HepG2 (cell line): ENCODE measurements around the gene PLCB2. TPM values are rescaled to one million over a fixed set of nuclear protein-coding genes. Genes with fewer than 3 reads are reported as not detected.

ENCODE experiments used
- ATAC-seq: fragments of 200-7000 bp; cut with Tn5 transposase; 3 replicates; pipeline ENCODE4 v1.9.1; 2020; ENCODE audit warnings: mild to moderate bottlenecking, moderate library complexity
- BruUV-seq: library from RNA; stranded (reverse); fragments of 400-500 nt; replicated peaks from 2 replicates; lab custom pipeline; 2021; lab: Mats Ljungman, UMichigan
- CTCF ChIA-PET: fragments of 300-600 bp; formaldehyde crosslinking; extraction: SDS; loops from one replicate; lab custom pipeline; 2021; ENCODE audit warnings: low total read pairs, inconsistent platforms, low intra/inter-chr PET ratio; lab: Yijun Ruan, JAX
- POLR2A ChIA-PET: fragments of 350-600 bp; sonication (Branson Sonifier 250); formaldehyde crosslinking; loops from one replicate; lab custom pipeline; 2020; ENCODE audit warnings: antibody characterized with exemption, inconsistent platforms; lab: Yijun Ruan, JAX
- DNase-seq: peaks from one replicate; pipeline ENCODE4 v3.0.0-alpha.2; 2015; ENCODE audit warnings: low spot score
- FAIRE-seq: peaks from 3 replicates; lab custom pipeline; 2011; peaks lifted over from hg19 to GRCh38; lab: Jason Lieb, UNC
- H2AFZ ChIP-seq: one replicate; pipeline ENCODE4 v1.6.1; 2011; ENCODE audit warnings: low read length, inconsistent platforms
- H3K27ac ChIP-seq: fragments of 300-600 bp; 3 replicates; pipeline ENCODE4 v1.8.0; 2011; ENCODE audit warnings: mixed run types, mild to moderate bottlenecking, mixed read lengths, low read length, inconsistent platforms; ENCODE audit not compliant: insufficient read depth; ENCODE audit errors: extremely low read length
- H3K27me3 ChIP-seq, 2 experiments: fragments of 200-600 bp in 1 of 2; 2 replicates in 1 of 2; 3 replicates in 1 of 2; pipeline versions ENCODE4 v1.6.0 to v1.8.0; 2011; ENCODE audit warnings: low read length in 2 of 2, mild to moderate bottlenecking in 2 of 2, moderate library complexity in 2 of 2, inconsistent platforms in 1 of 2; ENCODE audit not compliant: insufficient read depth in 2 of 2, control insufficient read depth in 1 of 2
- H3K36me3 ChIP-seq, 2 experiments: fragments of 200-600 bp in 1 of 2; replicated peaks in 1 of 2; 2 replicates in 1 of 2; 3 replicates in 1 of 2; pipeline versions ENCODE4 v1.5.1 to v1.8.0; 2011; ENCODE audit warnings: low read length in 2 of 2, inconsistent platforms in 1 of 2; ENCODE audit not compliant: insufficient read depth in 2 of 2, control insufficient read depth in 1 of 2
- H3K4me1 ChIP-seq: 2 replicates; pipeline ENCODE4 v1.5.1; 2012; ENCODE audit warnings: low read length, inconsistent platforms; ENCODE audit not compliant: insufficient read depth
- H3K4me2 ChIP-seq: 2 replicates; pipeline ENCODE4 v1.6.0; 2011; ENCODE audit warnings: low read depth, low read length, inconsistent platforms
- H3K4me3 ChIP-seq, 3 experiments: fragments of 200-600 bp in 1 of 3; sonication (generic), shearing (Covaris generic) in 1 of 3; replicated peaks in 1 of 3; 2 replicates each; pipeline ENCODE4 v1.5.1; 2011 to 2016; ENCODE audit warnings: low read length in 3 of 3, inconsistent platforms in 2 of 3, low read depth in 2 of 3, mild to moderate bottlenecking in 2 of 3, control low read depth in 1 of 3, mixed read lengths in 1 of 3; ENCODE audit not compliant: insufficient read depth in 1 of 3
- H3K79me2 ChIP-seq: one replicate; pipeline ENCODE4 v1.6.1; 2011; ENCODE audit warnings: low read length, inconsistent platforms; ENCODE audit not compliant: insufficient read depth
- H3K9ac ChIP-seq: 2 replicates; pipeline ENCODE4 v1.6.0; 2011; ENCODE audit warnings: mild to moderate bottlenecking, low read depth, low read length, inconsistent platforms; ENCODE audit not compliant: insufficient read depth
- H3K9me3 ChIP-seq: 2 replicates; pipeline ENCODE4 v1.5.1; 2012; ENCODE audit warnings: mild to moderate bottlenecking, low read length
- H4K20me1 ChIP-seq: 2 replicates; pipeline ENCODE4 v1.6.0; 2011; ENCODE audit warnings: inconsistent platforms, mild to moderate bottlenecking, low read length, moderate library complexity; ENCODE audit not compliant: insufficient read depth
- ATF5 ChIP-seq: sonication (generic); formaldehyde crosslinking; IDR thresholded peaks from 2 replicates; pipeline ENCODE4 v1.4.0; 2020; ENCODE audit warnings: mild to moderate bottlenecking, low read depth, missing genetic modification reagents
- CEBPZ ChIP-seq: IDR thresholded peaks from 2 replicates; pipeline ENCODE4 v1.6.1; 2012; ENCODE audit warnings: low read length, improper control_type of control experiment
- ELF1 ChIP-seq: sonication (generic); formaldehyde crosslinking; IDR thresholded peaks from 2 replicates; pipeline ENCODE4 v1.4.0; 2020; ENCODE audit warnings: missing genetic modification reagents
- GATA4 ChIP-seq: sonication (generic); IDR thresholded peaks from 2 replicates; pipeline ENCODE4 v1.6.1; 2016; ENCODE audit warnings: antibody characterized with exemption, low read depth, borderline replicate concordance
- GPBP1L1 ChIP-seq: sonication (generic); formaldehyde crosslinking; IDR thresholded peaks from 2 replicates; pipeline ENCODE4 v1.5.0; 2020; ENCODE audit warnings: mild to moderate bottlenecking, missing genetic modification reagents
- HNF4A ChIP-seq: sonication (generic); formaldehyde crosslinking; IDR thresholded peaks from 2 replicates; pipeline ENCODE4 v1.4.0; 2020; ENCODE audit warnings: missing genetic modification reagents
- KDM3A ChIP-seq: IDR thresholded peaks from 2 replicates; pipeline ENCODE4 v1.6.1; 2018; ENCODE audit warnings: low read depth, missing compliant biosample characterization
- KLF15 ChIP-seq: sonication (generic); formaldehyde crosslinking; IDR thresholded peaks from 2 replicates; pipeline ENCODE4 v1.8.1; 2023; ENCODE audit warnings: borderline replicate concordance, mild to moderate bottlenecking, inconsistent platforms, missing genetic modification reagents, mixed read lengths
- NR2F2 ChIP-seq: IDR thresholded peaks from 2 replicates; pipeline ENCODE4 v1.6.1; 2012; ENCODE audit warnings: low read depth, inconsistent platforms, borderline replicate concordance
- SMARCC2 ChIP-seq: fragments of 450-650 bp; IDR thresholded peaks from 2 replicates; pipeline ENCODE4 v1.6.1; 2017; ENCODE audit warnings: antibody characterized with exemption, mild to moderate bottlenecking
- TGIF2 ChIP-seq: IDR thresholded peaks from 2 replicates; pipeline ENCODE4 v1.6.1; 2016; ENCODE audit warnings: control low read depth, missing compliant biosample characterization
- WIZ ChIP-seq: sonication (generic); formaldehyde crosslinking; IDR thresholded peaks from 2 replicates; pipeline ENCODE4 v1.5.1; 2020; ENCODE audit warnings: mild to moderate bottlenecking, missing genetic modification reagents
- ZBED4 ChIP-seq: sonication (generic); formaldehyde crosslinking; IDR thresholded peaks from 2 replicates; pipeline ENCODE4 v1.4.0; 2020; ENCODE audit warnings: missing genetic modification reagents, borderline replicate concordance
- ZNF24 ChIP-seq: fragments of 450-650 bp; IDR thresholded peaks from 2 replicates; pipeline ENCODE4 v1.6.1; 2017; ENCODE audit warnings: antibody characterized with exemption, mild to moderate bottlenecking
- ZNF784 ChIP-seq: sonication (generic); formaldehyde crosslinking; IDR thresholded peaks from 2 replicates; pipeline ENCODE4 v1.5.1; 2020; ENCODE audit warnings: missing genetic modification reagents, mild to moderate bottlenecking, borderline replicate concordance
- ZNF792 ChIP-seq: IDR thresholded peaks from 2 replicates; pipeline ENCODE4 v1.6.1; 2016
- WGBS: methylation state at CpG from one replicate; pipeline ENCODE4 v1.1.6; 2017; ENCODE audit warnings: low lambda C conversion rate; 5-methylcytosine and 5-hydroxymethylcytosine counted together
- in situ Hi-C: cut with HindIII; loops from 2 replicates; pipeline ENCODE4 v1.10.0; 2017; ENCODE audit warnings: low pct_unique_long_range_greater_than_20kb; ENCODE audit not compliant: extremely low pct_ligation_motif_present
- intact Hi-C: fragments of 100-400 bp; cut with micrococcal nuclease; formaldehyde crosslinking; loops from one replicate; pipeline ENCODE4 v1.10.0; 2022; ENCODE audit not compliant: unreplicated experiment
- polyA plus RNA-seq, 8 experiments: library from polyadenylated mRNA; depleted of rRNA in 3 of 8; stranded (reverse) in 7 of 8; unstranded in 1 of 8; fragments of >200 nt; fragmentation: Illumina TruSeq in 4 of 8; extraction: Trizol in 4 of 8; gene quantifications; 2 replicates each; pipeline versions ENCODE4 v1.2.1 to v1.2.3, GENCODE V29; 2011 to 2016; ENCODE audit warnings: low read depth in 4 of 8, missing spikeins in 1 of 8, mixed read lengths in 1 of 8; ENCODE audit not compliant: insufficient read depth in 1 of 8
- total RNA-seq, 5 experiments: library from RNA; depleted of rRNA; stranded (reverse); fragments of >200 nt; fragmentation: Illumina TruSeq; extraction: Trizol; gene quantifications; 2 replicates each; pipeline ENCODE4 v1.2.3, GENCODE V29; 2016; ENCODE audit warnings: low read depth in 1 of 5

Gene PLCB2
- total and polyA plus RNA-seq, 2 of the 13 experiments (the other 11 are each of a cell fraction or from before 2014, with no cell fraction given): 0.11 TPM; not detected in 1

- WGBS: 10% methylated on average over 4 of the region's 7 CpGs
- H3K4me3 ChIP-seq: no peak overlapping the region
- intact Hi-C loops (no loop called here), in situ Hi-C loops (no loop called here)
- DNase-seq (no peak), FAIRE-seq (no peak), ATAC-seq (no peak)
- CTCF ChIA-PET: no interaction called here
- H3K36me3 ChIP-seq: no peaks in the 10 kb centered on the region
- H3K79me2 ChIP-seq: no peaks in the 10 kb centered on the region
- POLR2A ChIA-PET: no interaction called here
- BruUV-seq: no TSS peak
- peaks cover 24 to 91% of the 10 kb centered on the region in 2 experiments for H3K27me3 ChIP-seq
- H3K9me3 ChIP-seq: no peaks in the 10 kb centered on the region
- peaks cover 10% of the 10 kb centered on the region; the same call in 1 of the 2 replicates for H3K4me1 ChIP-seq
- H3K4me2 ChIP-seq: no peak overlapping the region
- H3K9ac ChIP-seq: no peak overlapping the region
- H4K20me1 ChIP-seq: no peaks in the 10 kb centered on the region
- no peak overlapping the region for H2AFZ ChIP-seq
- H3K27ac ChIP-seq: no peak overlapping the region
- TF ChIP-seq ZNF24: no peak
- no peak for TF ChIP-seq GATA4
- TF ChIP-seq ATF5: no peak
- TF ChIP-seq ZBED4 (CRISPR knock-in tag): no peak
- TF ChIP-seq CEBPZ: no peak
- TF ChIP-seq GPBP1L1: no peak
- no peak for TF ChIP-seq KDM3A (CRISPR knock-in tag)
- no peak for TF ChIP-seq KLF15
- TF ChIP-seq ELF1: no peak
- no peak for TF ChIP-seq NR2F2
- no peak for TF ChIP-seq SMARCC2
- no peak for TF ChIP-seq ZNF792 (CRISPR knock-in tag)
- TF ChIP-seq TGIF2 (CRISPR knock-in tag): no peak
- no peak for TF ChIP-seq HNF4A (CRISPR knock-in tag)
- TF ChIP-seq ZNF784 (CRISPR knock-in tag): no peak
- TF ChIP-seq WIZ: no peak
Measured at GRCh38 chr15:40286794-40287193, 20.9 kb downstream of the PLCB2 start.
